HepG2 (cell line): ENCODE measurements around the gene TM9SF4. TPM values are rescaled to one million over a fixed set of nuclear protein-coding genes. Genes with fewer than 3 reads are reported as not detected.

ENCODE experiments used
- ATAC-seq: fragments of 200-7000 bp; cut with Tn5 transposase; 3 replicates; pipeline ENCODE4 v1.9.1; 2020; ENCODE audit warnings: mild to moderate bottlenecking, moderate library complexity
- BruUV-seq: library from RNA; stranded (reverse); fragments of 400-500 nt; replicated peaks from 2 replicates; lab custom pipeline; 2021; lab: Mats Ljungman, UMichigan
- CTCF ChIA-PET: fragments of 300-600 bp; formaldehyde crosslinking; extraction: SDS; loops from one replicate; lab custom pipeline; 2021; ENCODE audit warnings: low total read pairs, inconsistent platforms, low intra/inter-chr PET ratio; lab: Yijun Ruan, JAX
- POLR2A ChIA-PET: fragments of 350-600 bp; sonication (Branson Sonifier 250); formaldehyde crosslinking; loops from one replicate; lab custom pipeline; 2020; ENCODE audit warnings: antibody characterized with exemption, inconsistent platforms; lab: Yijun Ruan, JAX
- DNase-seq: peaks from one replicate; pipeline ENCODE4 v3.0.0-alpha.2; 2015; ENCODE audit warnings: low spot score
- FAIRE-seq: peaks from 3 replicates; lab custom pipeline; 2011; peaks lifted over from hg19 to GRCh38; lab: Jason Lieb, UNC
- H2AFZ ChIP-seq: one replicate; pipeline ENCODE4 v1.6.1; 2011; ENCODE audit warnings: low read length, inconsistent platforms
- H3K27ac ChIP-seq: fragments of 300-600 bp; 3 replicates; pipeline ENCODE4 v1.8.0; 2011; ENCODE audit warnings: mixed run types, mild to moderate bottlenecking, mixed read lengths, low read length, inconsistent platforms; ENCODE audit not compliant: insufficient read depth; ENCODE audit errors: extremely low read length
- H3K27me3 ChIP-seq, 2 experiments: fragments of 200-600 bp in 1 of 2; 2 replicates in 1 of 2; 3 replicates in 1 of 2; pipeline versions ENCODE4 v1.6.0 to v1.8.0; 2011; ENCODE audit warnings: low read length in 2 of 2, mild to moderate bottlenecking in 2 of 2, moderate library complexity in 2 of 2, inconsistent platforms in 1 of 2; ENCODE audit not compliant: insufficient read depth in 2 of 2, control insufficient read depth in 1 of 2
- H3K36me3 ChIP-seq, 2 experiments: fragments of 200-600 bp in 1 of 2; replicated peaks in 1 of 2; 2 replicates in 1 of 2; 3 replicates in 1 of 2; pipeline versions ENCODE4 v1.5.1 to v1.8.0; 2011; ENCODE audit warnings: low read length in 2 of 2, inconsistent platforms in 1 of 2; ENCODE audit not compliant: insufficient read depth in 2 of 2, control insufficient read depth in 1 of 2
- H3K4me1 ChIP-seq: 2 replicates; pipeline ENCODE4 v1.5.1; 2012; ENCODE audit warnings: low read length, inconsistent platforms; ENCODE audit not compliant: insufficient read depth
- H3K4me2 ChIP-seq: 2 replicates; pipeline ENCODE4 v1.6.0; 2011; ENCODE audit warnings: low read depth, low read length, inconsistent platforms
- H3K4me3 ChIP-seq, 3 experiments: fragments of 200-600 bp in 1 of 3; sonication (generic), shearing (Covaris generic) in 1 of 3; replicated peaks in 1 of 3; 2 replicates each; pipeline ENCODE4 v1.5.1; 2011 to 2016; ENCODE audit warnings: low read length in 3 of 3, inconsistent platforms in 2 of 3, low read depth in 2 of 3, mild to moderate bottlenecking in 2 of 3, control low read depth in 1 of 3, mixed read lengths in 1 of 3; ENCODE audit not compliant: insufficient read depth in 1 of 3
- H3K79me2 ChIP-seq: one replicate; pipeline ENCODE4 v1.6.1; 2011; ENCODE audit warnings: low read length, inconsistent platforms; ENCODE audit not compliant: insufficient read depth
- H3K9ac ChIP-seq: 2 replicates; pipeline ENCODE4 v1.6.0; 2011; ENCODE audit warnings: mild to moderate bottlenecking, low read depth, low read length, inconsistent platforms; ENCODE audit not compliant: insufficient read depth
- H3K9me3 ChIP-seq: 2 replicates; pipeline ENCODE4 v1.5.1; 2012; ENCODE audit warnings: mild to moderate bottlenecking, low read length
- H4K20me1 ChIP-seq: 2 replicates; pipeline ENCODE4 v1.6.0; 2011; ENCODE audit warnings: inconsistent platforms, mild to moderate bottlenecking, low read length, moderate library complexity; ENCODE audit not compliant: insufficient read depth
- ARHGAP35 ChIP-seq: sonication (generic); formaldehyde crosslinking; IDR thresholded peaks from 2 replicates; pipeline ENCODE4 v1.9.0; 2022; ENCODE audit warnings: mild to moderate bottlenecking, inconsistent platforms, moderate library complexity, missing genetic modification reagents, borderline replicate concordance
- CEBPB ChIP-seq: IDR thresholded peaks from 2 replicates; pipeline ENCODE4 v1.6.1; 2011; ENCODE audit warnings: low read depth, low read length, improper control_type of control experiment, borderline replicate concordance
- DMTF1 ChIP-seq: sonication (generic); formaldehyde crosslinking; IDR thresholded peaks from 2 replicates; pipeline ENCODE4 v1.4.0; 2020; ENCODE audit warnings: mild to moderate bottlenecking, missing genetic modification reagents
- GFI1 ChIP-seq: sonication (generic); formaldehyde crosslinking; IDR thresholded peaks from 2 replicates; pipeline ENCODE4 v1.5.0; 2020; ENCODE audit warnings: missing genetic modification reagents, mild to moderate bottlenecking, borderline replicate concordance
- HHEX ChIP-seq: IDR thresholded peaks from 2 replicates; pipeline ENCODE4 v1.6.1; 2016; ENCODE audit warnings: control low read depth
- HMG20B ChIP-seq: conservative IDR thresholded peaks from 2 replicates; pipeline ENCODE4 v1.6.1; 2016; ENCODE audit warnings: missing genetic modification reagents, missing compliant biosample characterization
- KDM2A ChIP-seq: sonication (generic); formaldehyde crosslinking; IDR thresholded peaks from 2 replicates; pipeline ENCODE4 v1.4.0; 2020; ENCODE audit warnings: low read depth, missing genetic modification reagents, borderline replicate concordance
- KLF13 ChIP-seq: sonication (generic); formaldehyde crosslinking; IDR thresholded peaks from 2 replicates; pipeline ENCODE4 v1.4.0; 2020; ENCODE audit warnings: mild to moderate bottlenecking, missing genetic modification reagents
- POGZ ChIP-seq: sonication (generic); formaldehyde crosslinking; IDR thresholded peaks from 2 replicates; pipeline ENCODE4 v1.4.0; 2020; ENCODE audit warnings: mild to moderate bottlenecking, missing genetic modification reagents
- SOX6 ChIP-seq, 2 experiments: fragments of 450-650 bp in 1 of 2; sonication (generic) in 1 of 2; formaldehyde crosslinking in 1 of 2; IDR thresholded peaks; 2 replicates each; pipeline versions ENCODE4 v1.4.0 to v1.6.1; 2017 to 2020; ENCODE audit warnings: antibody characterized with exemption in 1 of 2, mild to moderate bottlenecking in 1 of 2, missing genetic modification reagents in 1 of 2
- SPEN ChIP-seq: sonication (generic); formaldehyde crosslinking; IDR thresholded peaks from 2 replicates; pipeline ENCODE4 v1.5.1; 2020; ENCODE audit warnings: low read depth, mild to moderate bottlenecking, missing genetic modification reagents
- THAP8 ChIP-seq: sonication (generic); formaldehyde crosslinking; IDR thresholded peaks from 2 replicates; pipeline ENCODE4 v1.5.1; 2020; ENCODE audit warnings: missing genetic modification reagents, mild to moderate bottlenecking, borderline replicate concordance
- TSC22D2 ChIP-seq: sonication (generic); formaldehyde crosslinking; IDR thresholded peaks from 2 replicates; pipeline ENCODE4 v1.5.1; 2020; ENCODE audit warnings: missing genetic modification reagents, mild to moderate bottlenecking, borderline replicate concordance
- ZNF710 ChIP-seq: sonication (generic); formaldehyde crosslinking; IDR thresholded peaks from 2 replicates; pipeline ENCODE4 v1.5.0; 2020; ENCODE audit warnings: mild to moderate bottlenecking, missing genetic modification reagents, borderline replicate concordance
- ZNF782 ChIP-seq: sonication (generic); formaldehyde crosslinking; IDR thresholded peaks from 2 replicates; pipeline ENCODE4 v1.4.0; 2020; ENCODE audit warnings: missing genetic modification reagents, mild to moderate bottlenecking, borderline replicate concordance
- WGBS: methylation state at CpG from one replicate; pipeline ENCODE4 v1.1.6; 2017; ENCODE audit warnings: low lambda C conversion rate; 5-methylcytosine and 5-hydroxymethylcytosine counted together
- in situ Hi-C: cut with HindIII; loops from 2 replicates; pipeline ENCODE4 v1.10.0; 2017; ENCODE audit warnings: low pct_unique_long_range_greater_than_20kb; ENCODE audit not compliant: extremely low pct_ligation_motif_present
- intact Hi-C: fragments of 100-400 bp; cut with micrococcal nuclease; formaldehyde crosslinking; loops from one replicate; pipeline ENCODE4 v1.10.0; 2022; ENCODE audit not compliant: unreplicated experiment
- polyA plus RNA-seq, 8 experiments: library from polyadenylated mRNA; depleted of rRNA in 3 of 8; stranded (reverse) in 7 of 8; unstranded in 1 of 8; fragments of >200 nt; fragmentation: Illumina TruSeq in 4 of 8; extraction: Trizol in 4 of 8; gene quantifications; 2 replicates each; pipeline versions ENCODE4 v1.2.1 to v1.2.3, GENCODE V29; 2011 to 2016; ENCODE audit warnings: low read depth in 4 of 8, missing spikeins in 1 of 8, mixed read lengths in 1 of 8; ENCODE audit not compliant: insufficient read depth in 1 of 8
- total RNA-seq, 5 experiments: library from RNA; depleted of rRNA; stranded (reverse); fragments of >200 nt; fragmentation: Illumina TruSeq; extraction: Trizol; gene quantifications; 2 replicates each; pipeline ENCODE4 v1.2.3, GENCODE V29; 2016; ENCODE audit warnings: low read depth in 1 of 5

The TM9SF4 gene
- total and polyA plus RNA-seq, 2 of the 13 experiments (the other 11 are each of a cell fraction or from before 2014, with no cell fraction given) = 53.5 to 171 TPM

GRCh38 chr20:32181606-32182005, 72.1 kb downstream of the TM9SF4 start:
- Histone ChIP-seq H3K27me3 (no peaks in the 10 kb centered on the region), H3K9ac (peak overlapping the region; percentile 43), H3K4me2 (peak overlapping the region; percentile 59), H3K36me3 (no peaks in the 10 kb centered on the region), H3K4me3 (peak overlapping the region in 1 of 3 experiments; percentile 27; a peak in 1 of 6 replicates), H3K4me1 (peaks cover 25% of the 10 kb centered on the region), H4K20me1 (no peaks in the 10 kb centered on the region), H2AFZ (no peak overlapping the region), H3K27ac (peak overlapping the region; percentile 75), H3K79me2 (no peaks in the 10 kb centered on the region), H3K9me3 (no peaks in the 10 kb centered on the region)
- ChIA-PET CTCF (no interaction called here), POLR2A (interaction anchor here (0.6 to 1.4 kb wide), 3 partner anchors 10 to 13 kb away, joined by 3 to 5 read pairs (median 3); no protein-coding TSS in a partner anchor)
- in situ Hi-C loops = no loop called here
- FAIRE-seq (no peak), ATAC-seq (no peak), DNase-seq (no peak)
- 100% methylated on average over 2 of the region's 2 CpGs for WGBS
- intact Hi-C loops = no loop called here
- no TSS peak for BruUV-seq
- TF ChIP-seq ZNF710 (CRISPR knock-in tag) = no peak
- TF ChIP-seq DMTF1 (CRISPR knock-in tag) = no peak
- TF ChIP-seq TSC22D2 (CRISPR knock-in tag) = 0 out of 2 replicates have a peak, but pooled peaks have one; percentile 18
- no peak for TF ChIP-seq THAP8 (CRISPR knock-in tag)
- no peak for TF ChIP-seq HMG20B
- TF ChIP-seq SPEN = 0 out of 2 replicates have a peak, but pooled peaks have one; percentile 11
- 0 out of 2 replicates have a peak, but pooled peaks have one; percentile 16 for TF ChIP-seq ZNF782 (CRISPR knock-in tag)
- TF ChIP-seq ARHGAP35 (CRISPR knock-in tag) = no peak
- 0 out of 2 replicates have a peak, but pooled peaks have one; percentile 2 for TF ChIP-seq KDM2A (CRISPR knock-in tag)
- no peak for TF ChIP-seq CEBPB
- no peak for TF ChIP-seq KLF13 (CRISPR knock-in tag)
- TF ChIP-seq GFI1 (CRISPR knock-in tag) = no peak
- no peak for TF ChIP-seq SOX6 (IDR thresholded peaks at IDR 0.05)
- TF ChIP-seq SOX6 (CRISPR knock-in tag; IDR thresholded peaks at IDR 0.05) = no peak
- no peak for TF ChIP-seq HHEX (CRISPR knock-in tag)
- TF ChIP-seq POGZ (CRISPR knock-in tag) = peak; percentile 11; the same call in 1 of the 2 replicates
